H1 (cell line): ENCODE results near the gene LRRC4C. TPM values are rescaled to one million over a fixed set of nuclear protein-coding genes. Genes with fewer than 3 reads are reported as not detected.

Source experiments
- ASH2L ChIP-seq: fragments of 200-600, 300-600 bp; sonication (generic); IDR thresholded peaks from one replicate; pipeline ENCODE4 v1.7.1; 2017; ENCODE audit warnings: low read length
- CBX5 ChIP-seq: fragments of 300-800, 300-1000 bp; sonication (generic); IDR thresholded peaks from 2 replicates; pipeline ENCODE4 v1.7.1; 2016; ENCODE audit warnings: antibody characterized with exemption, low read length, low read depth
- CEBPB ChIP-seq: IDR thresholded peaks from 2 replicates; pipeline ENCODE4 v1.6.1; 2012; ENCODE audit warnings: low read depth, low read length
- CHD7 ChIP-seq: fragments of 300-600 bp; sonication (generic); IDR thresholded peaks from 2 replicates; pipeline ENCODE4 v1.7.1; 2012; ENCODE audit warnings: low read length, moderate library complexity, mild to moderate bottlenecking, inconsistent platforms; ENCODE audit not compliant: insufficient replicate concordance
- RAD21 ChIP-seq, 2 experiments: IDR thresholded peaks in 1 of 2; conservative IDR thresholded peaks in 1 of 2; 2 replicates each; pipeline ENCODE4 v1.6.1; 2011; ENCODE audit warnings: low read depth in 2 of 2, low read length in 2 of 2, improper control_type of control experiment in 1 of 2, inconsistent platforms in 1 of 2, mild to moderate bottlenecking in 1 of 2, moderate library complexity in 1 of 2
- ZNF274 ChIP-seq: IDR thresholded peaks from 2 replicates; pipeline ENCODE4 v1.7.0; 2012; ENCODE audit warnings: low read length, borderline replicate concordance; ENCODE audit errors: extremely low read depth
- polyA plus RNA-seq, 7 experiments: library from polyadenylated mRNA; depleted of rRNA in 3 of 7; stranded (reverse) in 5 of 7; unstranded in 2 of 7; fragments of >200 nt in 5 of 7; fragments of 200-250 nt in 2 of 7; gene quantifications; 1 replicate in 5 of 7; 2 replicates in 1 of 7; 4 replicates in 1 of 7; pipeline versions ENCODE4 v1.2.1 to v1.2.3, GENCODE V29; 2011 to 2013; ENCODE audit warnings: missing spikeins in 2 of 7, mixed read lengths in 2 of 7
- total RNA-seq: library from RNA; stranded (reverse); fragmentation: NEBNext Ultra II Directional; extraction: Animal tissue kit (Norgen Biotek cat#: 25700); gene quantifications from 2 replicates; pipeline ENCODE4 v1.2.1, GENCODE V29; 2021

LRRC4C gene
- total and polyA plus RNA-seq, 2 of the 8 experiments (the other 6 are each of a cell fraction or from before 2014, with no cell fraction given) = 0.23 to 2.2 TPM

GRCh38 chr11:41206388-41206787, 253.1 kb downstream of the LRRC4C start (continued):
- TF ChIP-seq CHD7 (no peak), CBX5 (no peak), ZNF274 (no peak), ASH2L (no peak), CEBPB (no peak), RAD21 (IDR thresholded peaks at IDR 0.05 in 1 of 2, conservative IDR thresholded peaks at IDR 0.05 in 1 of 2; ENCODE audit: low read depth in 2 of 2, low read length in 2 of 2) (no peak)
